HepG2 (cell line): Measurements from ENCODE around the gene ARFGEF3. TPM values are rescaled to one million over a fixed set of nuclear protein-coding genes. Genes with fewer than 3 reads are reported as not detected.

ENCODE experiments used
- CBFB ChIP-seq: sonication (generic); formaldehyde crosslinking; IDR thresholded peaks from 2 replicates; pipeline ENCODE4 v1.4.0; 2020; ENCODE audit warnings: missing genetic modification reagents
- CREM ChIP-seq, 2 experiments: sonication (generic) in 1 of 2; formaldehyde crosslinking in 1 of 2; IDR thresholded peaks; 2 replicates each; pipeline versions ENCODE4 v1.4.0 to v1.6.1; 2016 to 2020; ENCODE audit warnings: antibody characterized with exemption in 1 of 2, mild to moderate bottlenecking in 1 of 2, missing genetic modification reagents in 1 of 2
- ETV5 ChIP-seq: IDR thresholded peaks from 2 replicates; pipeline ENCODE4 v1.6.1; 2018; ENCODE audit warnings: missing biosample characterization, missing genetic modification reagents, inconsistent platforms, borderline replicate concordance
- FOXK2 ChIP-seq: fragments of 450-650 bp; IDR thresholded peaks from 2 replicates; pipeline ENCODE4 v1.6.1; 2016
- GATAD2A ChIP-seq: IDR thresholded peaks from 2 replicates; pipeline ENCODE4 v1.6.1; 2016
- GMEB1 ChIP-seq: sonication (generic); formaldehyde crosslinking; IDR thresholded peaks from 2 replicates; pipeline ENCODE4 v1.5.1; 2020; ENCODE audit warnings: missing genetic modification reagents, mild to moderate bottlenecking, borderline replicate concordance
- JUNB ChIP-seq: sonication (generic); formaldehyde crosslinking; IDR thresholded peaks from 2 replicates; pipeline ENCODE4 v1.8.0; 2022; ENCODE audit warnings: missing genetic modification reagents, mild to moderate bottlenecking, borderline replicate concordance
- KAT8 ChIP-seq: IDR thresholded peaks from 2 replicates; pipeline ENCODE4 v1.6.1; 2016; ENCODE audit warnings: missing genetic modification reagents, missing compliant biosample characterization
- KDM5B ChIP-seq: sonication (generic); formaldehyde crosslinking; IDR thresholded peaks from 2 replicates; pipeline ENCODE4 v1.4.0; 2020; ENCODE audit warnings: missing genetic modification reagents, mild to moderate bottlenecking, borderline replicate concordance
- MED1 ChIP-seq: sonication (generic); formaldehyde crosslinking; IDR thresholded peaks from 2 replicates; pipeline ENCODE4 v1.4.0; 2020; ENCODE audit warnings: missing genetic modification reagents
- MIER3 ChIP-seq: IDR thresholded peaks from 2 replicates; pipeline ENCODE4 v1.6.1; 2016; ENCODE audit warnings: missing compliant biosample characterization, borderline replicate concordance
- NFE2L1 ChIP-seq: sonication (generic); formaldehyde crosslinking; IDR thresholded peaks from 2 replicates; pipeline ENCODE4 v1.4.0; 2020; ENCODE audit warnings: missing genetic modification reagents, mild to moderate bottlenecking, borderline replicate concordance
- PLRG1 ChIP-seq: fragments of 450-650 bp; conservative IDR thresholded peaks from 2 replicates; pipeline ENCODE4 v1.6.1; 2016
- RARG ChIP-seq: sonication (generic); formaldehyde crosslinking; IDR thresholded peaks from 2 replicates; pipeline ENCODE4 v1.4.0; 2020; ENCODE audit warnings: low read depth, mild to moderate bottlenecking, missing genetic modification reagents
- SALL1 ChIP-seq: sonication (generic); formaldehyde crosslinking; IDR thresholded peaks from 2 replicates; pipeline ENCODE4 v1.8.0; 2022; ENCODE audit warnings: mild to moderate bottlenecking, missing genetic modification reagents
- SALL2 ChIP-seq: sonication (generic); formaldehyde crosslinking; IDR thresholded peaks from 2 replicates; pipeline ENCODE4 v1.8.1; 2023; ENCODE audit warnings: mild to moderate bottlenecking, missing genetic modification reagents, inconsistent platforms
- SP4 ChIP-seq: sonication (generic); formaldehyde crosslinking; IDR thresholded peaks from 2 replicates; pipeline ENCODE4 v1.8.1; 2023; ENCODE audit warnings: mild to moderate bottlenecking, missing genetic modification reagents
- SRY ChIP-seq: sonication (generic); formaldehyde crosslinking; IDR thresholded peaks from 2 replicates; pipeline ENCODE4 v1.8.0; 2022; ENCODE audit warnings: mild to moderate bottlenecking, missing genetic modification reagents
- TCF7 ChIP-seq: sonication (generic); IDR thresholded peaks from 2 replicates; pipeline ENCODE4 v1.6.1; 2016; ENCODE audit warnings: antibody characterized with exemption, low read depth
- TEAD3 ChIP-seq: optimal IDR thresholded peaks from 2 replicates; pipeline ENCODE3; 2016; ENCODE audit warnings: borderline replicate concordance
- YEATS2 ChIP-seq: sonication (generic); formaldehyde crosslinking; IDR thresholded peaks from 2 replicates; pipeline ENCODE4 v1.4.0; 2020; ENCODE audit warnings: missing genetic modification reagents, borderline replicate concordance
- ZBTB21 ChIP-seq: sonication (generic); formaldehyde crosslinking; IDR thresholded peaks from 2 replicates; pipeline ENCODE4 v1.4.0; 2020; ENCODE audit warnings: missing genetic modification reagents
- ZBTB25 ChIP-seq: IDR thresholded peaks from 2 replicates; pipeline ENCODE4 v1.6.1; 2018; ENCODE audit warnings: missing genetic modification reagents
- ZBTB42 ChIP-seq: sonication (generic); formaldehyde crosslinking; IDR thresholded peaks from 2 replicates; pipeline ENCODE4 v1.5.0; 2020; ENCODE audit warnings: mild to moderate bottlenecking, missing genetic modification reagents
- ZMYM2 ChIP-seq: sonication (generic); formaldehyde crosslinking; IDR thresholded peaks from 2 replicates; pipeline ENCODE4 v1.8.0; 2022; ENCODE audit warnings: mild to moderate bottlenecking, missing genetic modification reagents
- ZNF549 ChIP-seq: sonication (generic); formaldehyde crosslinking; IDR thresholded peaks from 2 replicates; pipeline ENCODE4 v1.5.0; 2020; ENCODE audit warnings: missing genetic modification reagents
- ZNF619 ChIP-seq: sonication (generic); formaldehyde crosslinking; IDR thresholded peaks from 2 replicates; pipeline ENCODE4 v1.4.0; 2020; ENCODE audit warnings: mild to moderate bottlenecking, missing genetic modification reagents
- ZNF7 ChIP-seq: IDR thresholded peaks from 2 replicates; pipeline ENCODE4 v1.6.1; 2016; ENCODE audit warnings: missing biosample characterization, missing genetic modification reagents
- ZNF782 ChIP-seq: sonication (generic); formaldehyde crosslinking; IDR thresholded peaks from 2 replicates; pipeline ENCODE4 v1.4.0; 2020; ENCODE audit warnings: missing genetic modification reagents, mild to moderate bottlenecking, borderline replicate concordance
- ZXDC ChIP-seq: sonication (generic); formaldehyde crosslinking; IDR thresholded peaks from 2 replicates; pipeline ENCODE4 v1.5.0; 2020; ENCODE audit warnings: mild to moderate bottlenecking, missing genetic modification reagents
- polyA plus RNA-seq, 8 experiments: library from polyadenylated mRNA; depleted of rRNA in 3 of 8; stranded (reverse) in 7 of 8; unstranded in 1 of 8; fragments of >200 nt; fragmentation: Illumina TruSeq in 4 of 8; extraction: Trizol in 4 of 8; gene quantifications; 2 replicates each; pipeline versions ENCODE4 v1.2.1 to v1.2.3, GENCODE V29; 2011 to 2016; ENCODE audit warnings: low read depth in 4 of 8, missing spikeins in 1 of 8, mixed read lengths in 1 of 8; ENCODE audit not compliant: insufficient read depth in 1 of 8
- total RNA-seq, 5 experiments: library from RNA; depleted of rRNA; stranded (reverse); fragments of >200 nt; fragmentation: Illumina TruSeq; extraction: Trizol; gene quantifications; 2 replicates each; pipeline ENCODE4 v1.2.3, GENCODE V29; 2016; ENCODE audit warnings: low read depth in 1 of 5

The ARFGEF3 gene
- total and polyA plus RNA-seq, 2 of the 13 experiments (the other 11 are each of a cell fraction or from before 2014, with no cell fraction given): 0.60 to 2.6 TPM

GRCh38 chr6:138231381-138231886, 69.7 kb downstream of the ARFGEF3 start (continued):
- TF ChIP-seq SALL2 (no peak), SALL1 (CRISPR knock-in tag) (peak; percentile 85), MED1 (CRISPR knock-in tag) (peak; percentile 78), ZMYM2 (CRISPR knock-in tag) (no peak), ZBTB42 (no peak), TCF7 (peak; percentile 68), ETV5 (CRISPR knock-in tag) (peak; percentile 84), RARG (CRISPR knock-in tag) (no peak), ZBTB25 (CRISPR knock-in tag) (no peak), ZBTB21 (CRISPR knock-in tag) (no peak), SRY (CRISPR knock-in tag) (no peak), ZNF619 (no peak), ZNF7 (no peak), YEATS2 (CRISPR knock-in tag) (no peak; the same call in 1 of the 2 replicates), GMEB1 (0 out of 2 replicates have a peak, but pooled peaks have one; percentile 17), GATAD2A (CRISPR knock-in tag) (peak; percentile 83), CREM (IDR thresholded peaks at IDR 0.05) (peak; percentile 71), CREM (CRISPR knock-in tag; IDR thresholded peaks at IDR 0.05) (no peak), KDM5B (CRISPR knock-in tag) (no peak), ZNF782 (CRISPR knock-in tag) (no peak), JUNB (CRISPR knock-in tag) (no peak; the same call in 1 of the 2 replicates), FOXK2 (0 out of 2 replicates have a peak, but pooled peaks have one; percentile 27), TEAD3 (CRISPR knock-in tag) (peak; percentile 25), ZNF549 (CRISPR knock-in tag) (no peak), MIER3 (CRISPR knock-in tag) (peak; percentile 54; the same call in 1 of the 2 replicates), NFE2L1 (CRISPR knock-in tag) (no peak), PLRG1 (no peak), SP4 (CRISPR knock-in tag) (no peak), KAT8 (CRISPR knock-in tag) (peak; percentile 9; the same call in 1 of the 2 replicates), ZXDC (no peak), CBFB (CRISPR knock-in tag) (no peak)
